ENCODE results near the gene SNHG17.

The SNHG17 gene

DNA sequence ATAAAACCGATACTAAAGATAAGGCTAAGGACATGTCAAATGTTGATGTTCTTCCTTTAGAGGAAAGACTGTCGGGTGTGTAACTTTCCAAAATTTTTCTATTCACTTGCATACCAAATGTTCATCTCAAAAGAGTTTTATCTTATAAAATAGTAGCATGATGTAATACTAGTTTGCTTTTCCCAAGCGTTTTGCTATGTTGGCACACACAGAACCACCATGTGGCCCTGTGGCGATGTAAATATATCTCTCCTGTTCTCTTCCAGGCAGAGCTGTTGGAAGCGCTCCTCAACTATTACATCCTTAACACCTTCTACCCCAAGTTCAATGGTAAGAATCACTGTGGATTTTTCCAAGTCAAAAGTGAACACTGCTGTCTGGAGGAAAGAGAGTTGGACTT, 62.3 kb downstream of the SNHG17 start:
- DNase-seq, result no peak
